ENCODE measurements around the gene CISD1.

Gene CISD1

GRCh38 chr10:58319599-58319998 is 50.6 kb downstream of the CISD1 start:
- Histone ChIP-seq H3K36me3 (ENCODE audit: insufficient read depth, low read length) (no peaks in the 10 kb centered on the region), H3K4me1 (ENCODE audit: control insufficient read depth, insufficient read depth, low read length) (peaks cover 10% of the 10 kb centered on the region), H3K4me2 (ENCODE audit: low read length) (no peak overlapping the region), H3K27me3 (ENCODE audit: control insufficient read depth, insufficient read depth, low read length) (no peaks in the 10 kb centered on the region), H3K9ac (ENCODE audit: low read depth, low read length) (no peak overlapping the region), H3K4me3 (ENCODE audit: low read length) (no peak overlapping the region), H3K9me3 (replicated peaks; ENCODE audit: low read length) (no peaks in the 10 kb centered on the region)

- Histone ChIP-seq H3K9me3 (replicated peaks; ENCODE audit: low read length) (no peaks in the 10 kb centered on the region), H3K36me3 (ENCODE audit: insufficient read depth, low read length) (no peaks in the 10 kb centered on the region), H3K4me3 (ENCODE audit: low read length) (no peak overlapping the region), H3K9ac (ENCODE audit: low read depth, low read length) (no peak overlapping the region), H3K4me1 (ENCODE audit: control insufficient read depth, insufficient read depth, low read length) (peaks cover 10% of the 10 kb centered on the region), H3K27me3 (ENCODE audit: control insufficient read depth, insufficient read depth, low read length) (no peaks in the 10 kb centered on the region), H3K4me2 (ENCODE audit: low read length) (no peak overlapping the region)
Observed at GRCh38 chr10:58320351-58321049, 51.5 kb downstream of the CISD1 start.

- Histone ChIP-seq H3K4me1 (ENCODE audit: control insufficient read depth, insufficient read depth, low read length) (peaks cover 13% of the 10 kb centered on the region), H3K4me2 (ENCODE audit: low read length) (peak overlapping the region; percentile 65), H3K4me3 (ENCODE audit: low read length) (peak overlapping the region; percentile 43), H3K9me3 (replicated peaks; ENCODE audit: low read length) (no peaks in the 10 kb centered on the region), H3K9ac (ENCODE audit: low read depth, low read length) (no peak overlapping the region), H3K36me3 (ENCODE audit: insufficient read depth, low read length) (no peaks in the 10 kb centered on the region), H3K27me3 (ENCODE audit: control insufficient read depth, insufficient read depth, low read length) (no peaks in the 10 kb centered on the region)
Observed at GRCh38 chr10:58322072-58322834, 53.3 kb downstream of the CISD1 start.

GRCh38 chr10:58322835-58323209 is 53.9 kb downstream of the CISD1 start:
- Histone ChIP-seq H3K27me3 (ENCODE audit: control insufficient read depth, insufficient read depth, low read length) (no peaks in the 10 kb centered on the region), H3K4me1 (ENCODE audit: control insufficient read depth, insufficient read depth, low read length) (peaks cover 13% of the 10 kb centered on the region), H3K36me3 (ENCODE audit: insufficient read depth, low read length) (no peaks in the 10 kb centered on the region), H3K9ac (ENCODE audit: low read depth, low read length) (no peak overlapping the region), H3K4me3 (ENCODE audit: low read length) (peak overlapping the region; percentile 43), H3K9me3 (replicated peaks; ENCODE audit: low read length) (no peaks in the 10 kb centered on the region), H3K4me2 (ENCODE audit: low read length) (peak overlapping the region; percentile 65)

GRCh38 chr10:58326967-58327381 is 58.0 kb downstream of the CISD1 start:
- Histone ChIP-seq H3K4me3 (ENCODE audit: low read length) (no peak overlapping the region), H3K4me2 (ENCODE audit: low read length) (peak overlapping the region; percentile 62), H3K4me1 (ENCODE audit: control insufficient read depth, insufficient read depth, low read length) (peaks cover 13% of the 10 kb centered on the region), H3K36me3 (ENCODE audit: insufficient read depth, low read length) (no peaks in the 10 kb centered on the region), H3K9me3 (replicated peaks; ENCODE audit: low read length) (no peaks in the 10 kb centered on the region), H3K9ac (ENCODE audit: low read depth, low read length) (no peak overlapping the region), H3K27me3 (ENCODE audit: control insufficient read depth, insufficient read depth, low read length) (peaks cover 23% of the 10 kb centered on the region)

GRCh38 chr10:58328233-58328632 is 59.3 kb downstream of the CISD1 start:
- no peak overlapping the region for H3K4me3 ChIP-seq (ENCODE audit: low read length)
- no peaks in the 10 kb centered on the region for H3K36me3 ChIP-seq (ENCODE audit: insufficient read depth, low read length)
- H3K9ac ChIP-seq (ENCODE audit: low read depth, low read length) = no peak overlapping the region

GRCh38 chr10:58330431-58330830 is 61.5 kb downstream of the CISD1 start:
- H3K4me1 ChIP-seq (ENCODE audit: control insufficient read depth, insufficient read depth, low read length) = peaks cover 3% of the 10 kb centered on the region
- no peak overlapping the region for H3K4me2 ChIP-seq (ENCODE audit: low read length)
- H3K27me3 ChIP-seq (ENCODE audit: control insufficient read depth, insufficient read depth, low read length) = peaks cover 26% of the 10 kb centered on the region
- H3K9ac ChIP-seq (ENCODE audit: low read depth, low read length) = no peak overlapping the region
- no peaks in the 10 kb centered on the region for H3K9me3 ChIP-seq (replicated peaks; ENCODE audit: low read length)
- no peaks in the 10 kb centered on the region for H3K36me3 ChIP-seq (ENCODE audit: insufficient read depth, low read length)
- H3K4me3 ChIP-seq (ENCODE audit: low read length) = no peak overlapping the region

More at GRCh38 chr10:58328233-58328632, 59.3 kb downstream of the CISD1 start:
- peaks cover 3% of the 10 kb centered on the region for H3K4me1 ChIP-seq (ENCODE audit: control insufficient read depth, insufficient read depth, low read length)
- H3K4me2 ChIP-seq (ENCODE audit: low read length) = no peak overlapping the region
- peaks cover 26% of the 10 kb centered on the region for H3K27me3 ChIP-seq (ENCODE audit: control insufficient read depth, insufficient read depth, low read length)
- no peaks in the 10 kb centered on the region for H3K9me3 ChIP-seq (replicated peaks; ENCODE audit: low read length)

GRCh38 chr10:58331646-58332045 is 62.7 kb downstream of the CISD1 start:
- peaks cover 9% of the 10 kb centered on the region for H3K4me1 ChIP-seq (ENCODE audit: control insufficient read depth, insufficient read depth, low read length)
- no peak overlapping the region for H3K4me2 ChIP-seq (ENCODE audit: low read length)
- H3K27me3 ChIP-seq (ENCODE audit: control insufficient read depth, insufficient read depth, low read length) = peaks cover 26% of the 10 kb centered on the region

GRCh38 chr10:58334817-58335305 is 65.9 kb downstream of the CISD1 start, which contains the start of gene UBE2D1:
UBE2D1 (plus strand) TSS chr10:58335006; CDS start chr10:58335202, 196 bp downstream.
- no peaks in the 10 kb centered on the region for H3K36me3 ChIP-seq (ENCODE audit: insufficient read depth, low read length)
- no peaks in the 10 kb centered on the region for H3K9me3 ChIP-seq (replicated peaks; ENCODE audit: low read length)
- peaks cover 22% of the 10 kb centered on the region for H3K27me3 ChIP-seq (ENCODE audit: control insufficient read depth, insufficient read depth, low read length)
- H3K9ac ChIP-seq (ENCODE audit: low read depth, low read length) = peak within 1 kb of the TSS; percentile 90
- peak within 1 kb of the TSS; percentile 78 for H3K4me2 ChIP-seq (ENCODE audit: low read length)
- H3K4me1 ChIP-seq (ENCODE audit: control insufficient read depth, insufficient read depth, low read length) = peaks cover 6% of the 10 kb centered on the region
- H3K4me3 ChIP-seq (ENCODE audit: low read length) = peak within 1 kb of the TSS; percentile 96

More at GRCh38 chr10:58331646-58332045, 62.7 kb downstream of the CISD1 start:
- H3K4me3 ChIP-seq (ENCODE audit: low read length) = no peak overlapping the region
- H3K36me3 ChIP-seq (ENCODE audit: insufficient read depth, low read length) = no peaks in the 10 kb centered on the region
- H3K9me3 ChIP-seq (replicated peaks; ENCODE audit: low read length) = no peaks in the 10 kb centered on the region
- no peak overlapping the region for H3K9ac ChIP-seq (ENCODE audit: low read depth, low read length)

- peaks cover 16% of the 10 kb centered on the region for H3K27me3 ChIP-seq (ENCODE audit: control insufficient read depth, insufficient read depth, low read length)
- peak overlapping the region; percentile 96 for H3K4me3 ChIP-seq (ENCODE audit: low read length)
- H3K9ac ChIP-seq (ENCODE audit: low read depth, low read length) = peak overlapping the region; percentile 90
- H3K9me3 ChIP-seq (replicated peaks; ENCODE audit: low read length) = no peaks in the 10 kb centered on the region
- H3K36me3 ChIP-seq (ENCODE audit: insufficient read depth, low read length) = no peaks in the 10 kb centered on the region
- H3K4me2 ChIP-seq (ENCODE audit: low read length) = peak overlapping the region; percentile 78
- peaks cover 6% of the 10 kb centered on the region for H3K4me1 ChIP-seq (ENCODE audit: control insufficient read depth, insufficient read depth, low read length)
Observed at GRCh38 chr10:58335306-58336005, 66.5 kb downstream of the CISD1 start.

GRCh38 chr10:58336242-58336641 is 67.3 kb downstream of the CISD1 start:
- peak overlapping the region; percentile 96 for H3K4me3 ChIP-seq (ENCODE audit: low read length)
- no peak overlapping the region for H3K9ac ChIP-seq (ENCODE audit: low read depth, low read length)
- peaks cover 6% of the 10 kb centered on the region for H3K4me1 ChIP-seq (ENCODE audit: control insufficient read depth, insufficient read depth, low read length)

More at GRCh38 chr10:58336242-58336641, 67.3 kb downstream of the CISD1 start:
- H3K9me3 ChIP-seq (replicated peaks; ENCODE audit: low read length) = no peaks in the 10 kb centered on the region
- peaks cover 10% of the 10 kb centered on the region for H3K27me3 ChIP-seq (ENCODE audit: control insufficient read depth, insufficient read depth, low read length)
- peak overlapping the region; percentile 78 for H3K4me2 ChIP-seq (ENCODE audit: low read length)
- no peaks in the 10 kb centered on the region for H3K36me3 ChIP-seq (ENCODE audit: insufficient read depth, low read length)

Data from skeletal muscle satellite cell (primary cell).